HG03196 (cell line): Measurements from ENCODE around the gene TRMT1.
"Not testable (repeated sequence)": the region's sequence is repeated elsewhere in the genome, so short reads cannot be mapped to it uniquely, and the experiment has no call there.

ENCODE experiments used
- ATAC-seq: cut with Tn5 transposase; IDR thresholded peaks from one replicate; pipeline ENCODE4 v1.9.1; 2021; ENCODE audit not compliant: unreplicated experiment

Gene TRMT1

DNA sequence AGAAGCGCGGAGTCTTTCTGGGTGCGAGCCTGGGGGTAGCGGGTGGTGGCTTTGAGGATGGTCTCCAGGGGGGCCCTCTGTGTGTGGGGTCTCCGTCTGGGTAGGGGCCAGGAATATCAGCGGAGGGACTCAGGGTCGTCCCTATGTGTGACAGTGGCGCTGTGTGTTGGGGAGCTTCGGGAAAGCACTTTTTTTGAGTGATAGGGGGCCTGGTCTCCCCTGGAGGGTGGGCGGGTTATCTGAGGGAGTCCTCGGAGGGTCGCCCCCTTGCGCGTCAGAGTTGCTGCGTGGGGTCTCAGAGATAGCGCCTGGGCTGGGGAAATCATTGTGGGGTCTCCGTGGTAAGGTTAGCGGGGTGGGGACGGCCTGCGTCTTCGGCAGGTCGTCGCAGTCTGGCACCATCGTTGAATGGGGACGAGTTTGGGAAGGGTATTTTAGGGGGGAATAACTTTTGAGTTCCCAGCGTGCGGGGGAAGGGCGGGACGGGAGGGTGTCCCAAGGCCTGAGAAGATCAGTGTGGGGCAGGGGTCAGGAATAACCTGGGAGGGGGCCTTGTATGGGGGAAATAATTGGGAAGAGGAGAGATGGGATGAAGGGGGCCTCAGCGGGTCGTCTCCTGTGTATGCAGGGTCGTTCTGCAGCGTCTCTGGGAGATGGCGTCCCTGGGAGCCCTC is 34.5 kb upstream of the TRMT1 start:
- ATAC-seq = no peak

DNA sequence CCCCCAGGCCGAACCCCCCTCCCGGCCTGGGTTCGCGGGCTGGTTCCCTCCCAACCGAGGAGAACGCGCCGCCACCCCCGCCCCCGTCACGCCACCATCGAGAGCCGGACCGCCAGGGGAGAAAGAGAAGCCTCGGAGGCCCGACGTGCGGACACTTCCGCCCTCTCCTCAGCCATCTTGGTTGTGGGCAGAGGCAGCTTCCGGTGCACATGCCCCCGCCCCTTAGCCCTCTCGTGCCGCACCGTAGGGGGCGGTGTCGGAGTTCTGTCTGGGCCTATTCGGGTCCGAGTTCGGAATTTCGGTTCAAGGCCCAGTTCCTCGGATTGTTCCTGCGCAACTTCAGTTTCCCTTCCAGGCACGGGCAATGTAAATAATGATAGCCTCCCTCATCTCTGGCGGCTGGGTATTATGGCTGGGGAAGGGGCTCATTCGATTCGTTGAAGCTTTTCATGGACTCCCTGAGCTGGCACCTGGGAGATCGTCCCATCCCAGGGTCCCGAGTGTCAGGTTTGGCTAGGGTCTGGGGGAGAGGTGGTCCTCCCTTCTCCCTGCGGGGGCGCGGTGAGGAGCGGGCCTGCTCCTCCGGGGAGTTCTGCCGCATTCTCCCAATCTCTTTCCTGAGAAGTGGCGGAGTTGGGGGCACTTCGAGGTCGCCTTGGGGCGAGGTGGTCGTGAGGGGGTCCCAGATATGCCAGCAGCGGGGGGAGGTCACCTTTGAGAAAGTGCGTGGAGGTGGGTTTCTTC is 33.8 kb upstream of the TRMT1 start, which contains the start of the genes IER2 and STX10:
Gene IER2 (plus strand): TSS at position 225 of the 744 bp plus-strand sequence. CDS start 2,776 bp downstream, outside the sequence.
Gene STX10 (minus strand): TSS at position 189 of the 744 bp plus-strand sequence. CDS start 202 bp downstream, outside the sequence.
- ATAC-seq = peak; percentile 27

DNA sequence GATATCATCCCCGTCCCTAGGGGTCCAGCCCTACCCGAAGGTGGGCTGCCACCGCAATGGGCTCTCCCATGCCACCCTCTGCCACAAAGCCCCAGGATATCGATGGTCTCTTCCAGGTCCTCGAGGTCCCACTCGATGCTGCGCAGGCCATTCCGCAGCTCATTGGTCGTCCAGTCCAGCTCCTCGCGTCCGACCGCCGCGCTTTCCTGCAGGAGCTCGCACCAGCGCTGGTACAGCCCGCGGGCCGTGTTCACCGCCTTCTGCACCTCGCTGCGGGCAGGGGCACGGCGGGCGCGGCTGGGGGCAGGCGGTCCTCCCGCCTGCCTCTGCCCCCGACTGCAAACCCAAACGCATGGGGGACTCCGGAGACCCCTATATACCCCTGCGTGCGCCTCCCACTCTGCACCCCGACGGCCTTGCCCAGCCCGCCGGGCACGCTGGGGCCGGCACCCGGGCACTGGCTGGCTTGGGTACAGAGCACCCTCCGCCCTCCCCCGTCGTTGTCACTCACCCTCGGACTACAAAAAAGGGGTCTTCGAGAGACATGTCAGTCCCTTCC is 33.2 kb upstream of the TRMT1 start:
- ATAC-seq = peak; percentile 0

DNA sequence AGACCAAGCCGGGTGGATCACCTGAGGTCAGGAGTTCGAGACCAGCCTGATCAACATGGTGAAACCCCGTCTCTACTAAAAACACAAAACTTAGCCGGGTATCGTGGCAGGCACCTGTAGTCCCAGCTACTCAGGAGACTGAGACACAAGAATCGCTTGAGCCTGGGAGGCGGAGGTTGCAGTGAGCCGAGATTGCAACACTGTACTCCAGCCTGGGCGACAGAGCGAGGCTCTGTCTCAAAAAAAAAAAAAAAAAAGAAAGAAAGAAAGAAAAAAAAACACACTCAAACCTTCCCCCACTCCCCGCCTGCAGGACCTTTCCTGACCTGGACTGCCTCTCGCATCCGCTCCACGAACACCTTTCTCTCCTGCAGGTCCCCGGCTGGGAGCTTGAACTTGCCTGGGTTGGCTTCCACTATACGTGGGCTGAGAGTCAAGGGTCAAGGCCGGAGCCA is 32.7 kb upstream of the TRMT1 start:
- not testable (repeated sequence) for ATAC-seq

DNA sequence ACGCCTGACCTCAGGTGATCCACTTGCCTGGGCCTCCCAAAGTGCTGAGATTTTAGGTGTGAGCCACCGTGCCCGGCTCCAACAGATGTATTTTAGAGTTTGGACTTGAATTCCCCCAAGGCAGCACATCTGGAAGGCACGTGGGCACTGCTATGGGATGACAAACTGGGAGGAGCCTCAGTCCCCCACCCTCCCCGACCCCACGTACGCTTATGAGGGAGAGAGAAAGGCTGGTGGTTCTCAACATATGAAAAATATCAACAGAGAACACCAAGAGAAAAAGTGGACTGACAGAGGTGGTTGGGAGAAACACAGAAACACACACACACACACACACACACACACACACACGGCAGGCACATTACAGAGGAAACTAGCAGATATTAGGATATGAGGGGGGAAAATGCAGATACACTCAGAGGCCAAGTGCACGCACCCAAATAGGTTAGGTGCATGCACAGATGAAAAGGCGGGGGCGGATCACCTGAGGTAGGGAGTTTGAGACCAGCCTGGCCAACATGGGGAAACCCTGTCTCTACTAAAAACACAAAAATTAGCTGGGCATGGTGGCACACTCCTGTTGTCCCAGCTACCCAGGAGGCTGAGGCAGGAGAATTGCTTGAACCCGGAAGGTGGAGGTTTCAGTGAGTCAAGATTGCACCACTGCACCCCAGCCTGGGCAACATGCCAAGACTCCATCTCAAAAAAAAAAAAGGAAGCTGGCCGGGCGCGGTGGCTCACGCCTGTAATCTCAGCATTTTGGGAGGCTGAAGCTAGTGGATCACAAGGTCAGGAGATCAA is 30.4 kb upstream of the TRMT1 start:
- ATAC-seq = no peak

DNA sequence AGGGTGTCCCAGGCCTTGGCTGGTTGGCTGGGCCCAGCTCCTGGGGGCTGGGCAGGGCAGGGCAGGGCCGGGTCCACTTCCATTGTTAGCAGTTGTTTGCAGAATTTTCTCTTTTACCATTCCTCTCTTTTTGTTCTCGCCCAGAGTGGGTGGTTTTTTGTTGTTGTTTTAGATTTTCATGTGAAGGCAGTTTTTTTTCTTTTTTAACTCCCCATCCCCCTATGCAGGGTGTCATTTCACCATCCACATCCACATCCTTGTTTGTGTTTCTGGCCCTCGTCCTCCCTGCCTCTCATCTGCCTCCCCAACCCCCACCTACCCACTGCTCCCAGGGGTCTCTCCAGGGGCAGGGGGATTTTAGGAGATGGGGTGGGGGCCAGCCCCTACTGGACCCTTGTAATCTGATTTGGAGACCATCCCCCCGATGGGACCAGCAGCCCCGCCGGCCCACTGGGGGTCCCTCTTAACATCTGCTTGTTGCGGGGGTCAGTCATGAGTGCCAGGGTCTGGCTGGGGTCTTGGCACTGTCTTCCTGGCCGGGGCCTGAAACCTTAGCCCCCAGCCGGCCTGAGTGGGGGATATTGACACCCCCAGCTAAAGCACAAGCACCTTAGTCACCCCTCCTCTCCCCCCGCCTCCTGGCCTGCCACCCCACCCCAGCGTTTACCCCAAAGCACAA is 23.2 kb upstream of the TRMT1 start:
- ATAC-seq = no peak

DNA sequence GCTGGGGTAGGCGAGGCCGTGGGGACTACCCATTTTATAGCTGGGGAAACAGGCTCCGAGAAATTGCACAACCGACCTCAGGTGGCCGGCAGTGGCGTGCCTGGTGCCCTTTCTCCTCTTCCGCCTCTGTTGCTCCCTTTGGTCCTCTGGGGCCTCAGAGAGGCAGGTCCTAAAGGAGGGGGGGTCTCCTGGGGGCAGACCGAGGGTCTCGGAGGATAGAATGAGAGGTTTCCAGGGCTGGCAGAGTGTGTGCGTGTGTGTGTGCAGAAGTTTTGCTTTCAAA is 22.3 kb upstream of the TRMT1 start:
- no peak for ATAC-seq

DNA sequence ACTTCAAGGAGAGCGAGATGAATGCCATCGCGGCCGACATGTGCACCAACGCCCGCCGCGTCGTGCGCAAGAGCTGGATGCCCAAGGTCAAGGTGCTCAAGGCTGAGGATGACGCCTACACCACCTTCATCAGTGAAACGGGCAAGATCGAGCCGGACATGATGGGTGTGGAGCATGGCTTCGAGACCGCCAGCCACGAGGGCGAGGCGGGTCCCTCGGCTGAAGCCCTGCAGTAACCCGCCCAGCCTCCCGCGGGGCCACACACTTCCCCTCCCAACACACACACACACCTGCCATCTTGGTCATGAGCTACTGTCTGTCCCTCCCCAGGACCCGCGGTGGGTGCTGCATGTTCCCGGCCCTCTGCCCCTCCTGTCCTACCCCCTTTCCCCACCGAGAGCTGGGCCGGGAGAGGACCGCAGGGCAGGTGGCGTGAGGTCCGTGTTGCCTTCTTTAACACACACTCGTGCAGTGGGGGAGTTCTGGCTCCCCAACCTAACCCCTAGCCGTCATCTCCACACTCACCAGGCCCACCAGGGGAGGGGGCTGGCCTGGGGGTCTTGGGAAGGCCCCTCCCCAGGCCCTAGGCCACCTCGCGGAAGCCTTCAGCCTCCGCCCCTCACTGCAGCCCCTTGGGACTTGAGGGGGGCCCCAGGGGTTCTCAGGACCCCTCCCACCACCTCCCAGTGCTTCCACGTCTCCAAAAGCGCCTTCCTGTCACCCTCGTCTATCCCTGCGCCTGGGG is 21.8 kb upstream of the TRMT1 start:
- ATAC-seq = no peak

DNA sequence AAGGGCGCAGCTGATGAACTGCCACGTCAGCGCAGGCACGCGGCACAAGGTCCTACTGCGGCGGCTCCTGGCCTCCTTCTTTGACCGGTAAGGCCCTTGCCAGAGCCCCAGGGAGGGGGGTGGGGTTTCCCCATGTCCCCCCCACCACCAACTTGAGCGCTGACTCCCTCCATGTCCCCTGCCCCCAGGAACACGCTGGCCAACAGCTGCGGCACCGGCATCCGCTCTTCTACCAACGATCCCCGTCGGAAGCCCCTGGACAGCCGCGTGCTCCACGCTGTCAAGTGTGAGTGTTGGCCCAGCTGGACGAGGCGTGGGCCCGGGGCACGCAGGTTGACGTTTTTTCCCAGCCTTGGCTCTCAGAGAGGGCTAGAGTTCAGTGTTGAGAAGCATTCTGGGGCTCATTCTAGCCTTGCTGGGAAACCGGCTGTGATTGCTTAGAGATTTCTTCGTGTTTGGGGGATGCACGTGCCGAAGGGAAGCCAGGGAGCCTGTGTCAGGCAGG is 20.8 kb upstream of the TRMT1 start:
- ATAC-seq = no peak

DNA sequence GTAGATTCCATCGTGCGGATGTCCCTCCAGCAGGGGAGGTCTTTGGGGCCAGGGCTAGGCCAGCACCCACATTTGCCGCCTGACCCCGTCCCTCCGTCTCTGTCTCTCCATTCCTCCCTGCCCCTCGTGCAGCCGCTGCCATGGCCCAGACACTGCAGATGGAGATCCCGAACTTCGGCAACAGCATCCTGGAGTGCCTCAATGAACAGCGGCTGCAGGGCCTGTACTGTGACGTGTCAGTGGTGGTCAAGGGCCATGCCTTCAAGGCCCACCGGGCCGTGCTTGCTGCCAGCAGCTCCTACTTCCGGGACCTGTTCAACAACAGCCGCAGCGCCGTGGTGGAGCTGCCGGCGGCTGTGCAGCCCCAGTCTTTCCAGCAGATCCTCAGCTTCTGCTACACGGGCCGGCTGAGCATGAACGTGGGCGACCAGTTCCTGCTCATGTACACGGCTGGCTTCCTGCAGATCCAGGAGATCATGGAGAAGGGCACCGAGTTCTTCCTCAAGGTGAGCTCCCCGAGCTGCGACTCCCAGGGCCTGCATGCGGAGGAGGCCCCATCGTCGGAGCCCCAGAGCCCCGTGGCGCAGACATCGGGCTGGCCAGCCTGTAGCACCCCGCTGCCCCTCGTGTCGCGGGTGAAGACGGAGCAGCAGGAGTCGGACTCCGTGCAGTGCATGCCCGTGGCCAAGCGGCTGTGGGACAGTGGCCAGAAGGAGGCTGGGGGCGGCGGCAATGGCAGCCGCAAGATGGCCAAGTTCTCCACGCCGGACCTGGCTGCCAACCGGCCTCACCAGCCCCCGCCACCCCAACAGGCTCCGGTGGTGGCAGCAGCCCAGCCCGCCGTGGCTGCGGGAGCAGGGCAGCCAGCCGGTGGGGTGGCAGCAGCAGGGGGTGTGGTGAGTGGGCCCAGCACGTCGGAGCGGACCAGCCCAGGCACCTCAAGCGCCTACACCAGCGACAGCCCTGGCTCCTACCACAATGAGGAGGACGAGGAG is 18.8 kb upstream of the TRMT1 start:
- no peak for ATAC-seq

DNA sequence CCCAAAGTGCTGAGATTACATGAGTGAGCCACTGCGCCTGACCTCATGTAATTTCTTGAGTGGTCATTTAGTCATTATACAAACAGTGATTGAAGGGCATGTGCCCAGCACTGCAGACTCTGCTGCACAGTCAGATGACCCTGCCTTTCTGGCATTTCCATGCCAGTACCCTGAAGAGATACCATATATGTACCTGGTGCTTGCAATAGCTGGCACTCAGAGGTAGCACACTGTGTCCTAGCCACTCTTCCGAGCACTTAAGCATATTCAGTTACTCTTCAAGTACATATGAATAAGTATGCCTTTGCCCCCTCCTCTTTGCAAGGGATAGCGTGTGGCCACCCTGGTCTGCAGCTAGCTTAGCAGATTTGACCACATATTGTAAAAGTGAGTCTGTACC is 18.1 kb upstream of the TRMT1 start:
- ATAC-seq = no peak

DNA sequence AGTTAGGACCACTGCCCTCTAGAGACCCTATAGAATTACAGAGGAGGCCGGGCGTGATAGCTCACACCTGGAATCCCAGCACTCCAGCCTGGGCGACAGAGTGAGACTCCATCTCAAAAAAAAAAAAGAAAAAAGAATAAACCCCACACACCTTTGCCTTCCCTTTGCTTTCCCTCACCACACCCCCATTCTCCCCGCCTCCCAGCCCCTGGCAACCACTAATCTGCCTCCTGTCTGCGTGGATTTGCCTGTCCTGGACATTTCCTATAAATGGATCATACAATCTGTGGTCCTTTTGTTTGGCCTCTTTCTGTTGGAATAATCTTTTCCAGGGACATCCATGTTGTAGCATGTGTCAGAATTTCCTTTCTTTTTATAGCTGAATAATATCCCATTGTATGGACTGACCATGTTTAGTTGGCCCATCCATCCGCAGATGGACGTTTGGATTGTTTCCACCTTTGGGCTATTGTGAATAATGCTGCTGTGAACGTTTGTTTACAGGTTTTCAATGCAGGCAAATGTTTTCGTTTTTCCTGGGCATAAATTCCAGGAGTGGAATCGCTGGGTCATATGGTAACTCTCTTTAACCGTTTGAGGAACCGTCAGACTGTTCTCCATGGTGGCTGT is 16.8 kb upstream of the TRMT1 start:
- no peak for ATAC-seq

DNA sequence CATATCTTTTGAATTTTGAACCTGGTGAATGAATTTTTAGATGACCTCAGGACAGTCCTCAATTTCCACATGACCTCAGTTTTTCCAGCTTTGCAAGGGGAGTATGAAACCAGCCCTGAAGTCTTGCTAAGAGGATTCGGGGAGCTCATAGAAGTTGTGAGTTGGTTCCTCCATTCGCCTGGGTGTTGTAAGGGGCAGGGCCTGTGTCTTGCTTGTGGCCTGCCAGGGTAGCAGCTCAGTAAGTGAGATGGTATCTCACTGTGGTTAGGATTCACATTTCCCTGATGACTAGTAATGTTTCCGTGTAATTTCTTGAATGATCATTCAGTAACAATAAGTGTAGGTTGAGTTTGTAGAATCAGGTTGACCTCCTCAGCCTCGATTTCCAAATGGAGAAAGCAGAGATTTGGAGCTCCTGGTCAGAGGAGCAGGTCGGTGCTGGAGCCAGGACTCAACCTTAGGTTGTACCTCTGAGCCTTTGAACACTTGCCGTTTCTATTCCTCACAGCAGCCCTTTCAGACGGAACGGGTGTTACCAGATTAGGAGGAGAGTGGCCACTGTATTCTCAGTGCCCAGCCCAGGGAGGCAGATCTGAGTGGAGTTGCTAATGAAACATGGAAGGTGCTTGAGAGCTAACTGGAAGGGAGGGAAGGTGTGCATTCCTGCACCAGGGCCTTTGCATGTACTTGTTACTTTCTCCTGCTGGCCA is 16.1 kb upstream of the TRMT1 start:
- ATAC-seq = no peak

DNA sequence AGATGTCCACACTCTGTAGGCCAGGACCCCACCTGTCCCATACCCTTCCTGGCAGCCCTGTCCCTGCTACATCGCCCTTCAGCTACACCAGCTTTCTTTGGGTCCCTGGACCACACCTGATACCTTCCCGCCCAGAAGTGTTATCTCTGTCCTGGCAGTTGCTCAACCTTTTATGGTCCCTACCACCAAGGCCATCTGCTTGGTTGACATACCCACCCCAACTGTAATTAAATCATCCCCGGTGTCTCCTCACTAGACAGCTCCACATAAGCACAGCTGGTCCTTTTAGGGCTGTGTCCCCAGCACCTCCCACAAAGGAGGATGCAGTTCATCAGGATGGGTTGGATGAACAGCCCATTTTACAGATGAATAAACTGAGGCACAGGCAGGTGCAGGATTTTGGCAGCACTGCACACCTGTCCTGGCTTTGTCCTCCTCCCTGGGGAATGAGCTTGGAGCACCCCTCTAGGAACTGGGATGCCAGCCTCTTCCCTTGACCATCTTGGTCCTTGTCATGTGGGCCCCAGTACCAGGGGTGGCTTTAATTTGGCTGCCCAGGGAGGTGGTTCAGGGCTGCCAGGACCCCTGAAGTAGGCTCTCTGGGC is 14.4 kb upstream of the TRMT1 start:
- ATAC-seq = no peak

DNA sequence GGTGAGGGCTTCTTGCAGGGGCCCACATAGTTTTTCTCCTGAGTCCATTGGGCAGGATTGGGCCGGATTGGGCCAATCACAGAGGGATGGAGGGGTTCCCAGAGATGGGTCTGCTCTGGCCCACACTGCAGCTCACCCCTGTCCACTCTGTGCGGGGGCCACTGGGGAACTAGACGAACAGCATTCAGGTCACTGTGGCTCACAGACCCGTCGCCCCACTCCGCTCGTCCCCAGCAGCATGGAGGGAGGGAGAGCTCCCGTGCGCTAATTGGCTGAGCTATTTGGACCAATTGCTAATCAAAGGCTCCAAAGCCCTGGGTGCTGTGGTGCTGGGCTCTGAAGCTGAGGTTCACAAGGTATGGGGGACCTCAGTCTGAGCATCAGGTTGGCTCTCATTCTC is 12.8 kb upstream of the TRMT1 start:
- no peak for ATAC-seq

DNA sequence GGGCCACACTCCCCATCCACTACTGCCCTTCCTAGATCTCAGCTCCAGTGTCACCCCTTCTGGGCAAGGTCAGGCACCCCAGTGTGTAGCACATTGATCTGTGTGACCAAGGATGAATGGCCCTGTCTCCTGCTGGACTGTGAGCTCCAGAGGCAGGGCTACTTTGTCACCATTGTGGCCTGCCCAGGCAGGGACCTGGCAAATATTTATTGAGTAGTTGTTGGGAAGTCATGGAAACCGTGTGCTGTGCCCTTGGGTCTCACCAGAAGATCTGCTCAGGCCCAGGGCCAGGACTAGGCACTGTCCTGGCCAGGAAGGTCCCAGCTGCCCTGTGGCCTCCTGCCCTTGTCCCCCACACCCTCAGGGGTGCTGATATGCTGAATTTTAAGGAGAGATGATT is 12.0 kb upstream of the TRMT1 start:
- ATAC-seq = no peak
